Prostate gland (tissue), 2 donors: Measurements from ENCODE around the gene ZNF385B.

Experiments used
- CTCF ChIP-seq, 4 experiments: fragments of 200-600 bp in 2 of 4; fragments of 450-650 bp in 2 of 4; sonication (generic) in 2 of 4; IDR thresholded peaks; 1 replicate in 3 of 4; 2 replicates in 1 of 4; pipeline ENCODE4 v1.5.1; 2016 to 2019; ENCODE audit warnings: antibody characterized with exemption in 4 of 4, mild to moderate bottlenecking in 2 of 4, moderate library complexity in 2 of 4
- POLR2A ChIP-seq: fragments of 450-650 bp; IDR thresholded peaks from one replicate; pipeline ENCODE4 v1.6.1; 2016; ENCODE audit warnings: antibody characterized with exemption, mild to moderate bottlenecking

DNA sequence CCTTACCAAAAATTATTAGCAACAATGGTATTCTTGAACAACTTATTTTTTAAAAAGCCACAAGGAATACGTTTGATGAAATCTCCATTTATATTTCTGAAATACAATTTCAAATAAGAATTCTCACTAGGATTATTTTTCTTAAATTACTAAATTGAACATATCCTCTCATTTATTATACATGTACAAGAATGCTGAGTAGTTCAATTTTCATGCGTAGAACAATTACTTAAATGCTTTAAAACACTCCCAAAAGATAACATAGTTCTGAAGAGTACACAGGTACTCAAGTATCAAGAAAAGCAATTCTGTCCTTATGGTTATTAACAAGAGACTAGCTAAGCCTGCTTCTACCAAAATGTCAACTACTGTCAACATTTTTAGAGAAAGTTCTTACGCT, 268.1 kb downstream of the ZNF385B start:
- TF ChIP-seq CTCF (IDR thresholded peaks at IDR 0.05) (no peak), POLR2A (no peak)
